ENCODE data around the gene ATL3.
"Not testable (repeated sequence)": the region's sequence is repeated elsewhere in the genome, so short reads cannot be mapped to it uniquely, and the experiment has no call there.

Gene ATL3

DNA sequence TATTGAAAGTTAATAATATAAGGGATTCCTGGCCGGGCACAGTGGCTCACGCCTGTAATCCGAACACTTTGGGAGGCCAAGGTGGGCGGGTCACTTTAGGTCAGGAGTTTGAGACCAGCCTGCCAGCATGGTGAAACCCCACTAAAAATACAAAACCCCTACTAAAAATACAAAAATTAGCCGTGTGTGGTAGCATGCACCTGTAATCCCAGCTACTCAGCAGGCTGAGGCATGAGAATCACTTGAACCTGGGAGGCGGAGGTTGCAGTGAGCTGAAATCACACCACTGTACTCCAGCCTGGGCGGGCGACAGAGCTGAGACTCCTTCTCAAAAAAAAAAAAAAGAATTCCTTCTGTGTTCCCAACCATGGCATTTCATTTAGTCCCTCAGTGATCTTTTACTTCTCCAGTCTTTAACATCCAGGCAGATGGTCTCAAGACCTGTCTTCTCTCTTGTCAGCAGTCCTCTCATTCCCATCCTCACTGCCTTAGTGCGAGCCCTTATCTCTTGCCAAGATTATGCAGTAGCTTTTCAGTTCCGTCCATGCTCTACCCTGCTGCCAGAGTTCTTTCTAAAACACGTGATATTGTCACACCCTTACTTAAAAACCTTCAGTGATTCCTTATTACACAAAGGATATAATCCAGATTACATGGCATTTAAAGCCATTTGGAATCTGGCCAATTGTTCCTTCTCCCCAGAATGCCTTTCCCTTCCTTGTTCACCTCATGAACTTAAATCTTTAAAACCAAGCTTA lies 28.0 kb upstream of the ATL3 start:
- H3K27ac ChIP-seq (ENCODE audit: low read length) = no peak overlapping the region
- peaks cover 2% of the 10 kb centered on the region for H3K4me1 ChIP-seq (ENCODE audit: low read length)
- peaks cover 14% of the 10 kb centered on the region; the same call in 1 of the 2 replicates for H4K20me1 ChIP-seq (ENCODE audit: insufficient read depth, low read length)
- no peak overlapping the region for H2AFZ ChIP-seq (ENCODE audit: low read depth, low read length)
- H3K4me2 ChIP-seq (ENCODE audit: low read length) = no peak overlapping the region
- H3K36me3 ChIP-seq (replicated peaks; ENCODE audit: low read depth, low read length) = no peaks in the 10 kb centered on the region
- no peaks in the 10 kb centered on the region for H3K27me3 ChIP-seq (ENCODE audit: low read depth, low read length)
- H3K9ac ChIP-seq (ENCODE audit: low read length) = no peak overlapping the region
- no peak overlapping the region for H3K4me3 ChIP-seq (ENCODE audit: low read length)
- no peaks in the 10 kb centered on the region for H3K9me3 ChIP-seq (ENCODE audit: insufficient read depth, low read length)
- peaks cover 3% of the 10 kb centered on the region; the same call in 1 of the 2 replicates for H3K79me2 ChIP-seq (ENCODE audit: low read length)
- TF ChIP-seq EZH2phosphoT487 (IDR thresholded peaks at IDR 0.05; ENCODE audit: low read depth) = no peak
- TF ChIP-seq, protein P1, sequence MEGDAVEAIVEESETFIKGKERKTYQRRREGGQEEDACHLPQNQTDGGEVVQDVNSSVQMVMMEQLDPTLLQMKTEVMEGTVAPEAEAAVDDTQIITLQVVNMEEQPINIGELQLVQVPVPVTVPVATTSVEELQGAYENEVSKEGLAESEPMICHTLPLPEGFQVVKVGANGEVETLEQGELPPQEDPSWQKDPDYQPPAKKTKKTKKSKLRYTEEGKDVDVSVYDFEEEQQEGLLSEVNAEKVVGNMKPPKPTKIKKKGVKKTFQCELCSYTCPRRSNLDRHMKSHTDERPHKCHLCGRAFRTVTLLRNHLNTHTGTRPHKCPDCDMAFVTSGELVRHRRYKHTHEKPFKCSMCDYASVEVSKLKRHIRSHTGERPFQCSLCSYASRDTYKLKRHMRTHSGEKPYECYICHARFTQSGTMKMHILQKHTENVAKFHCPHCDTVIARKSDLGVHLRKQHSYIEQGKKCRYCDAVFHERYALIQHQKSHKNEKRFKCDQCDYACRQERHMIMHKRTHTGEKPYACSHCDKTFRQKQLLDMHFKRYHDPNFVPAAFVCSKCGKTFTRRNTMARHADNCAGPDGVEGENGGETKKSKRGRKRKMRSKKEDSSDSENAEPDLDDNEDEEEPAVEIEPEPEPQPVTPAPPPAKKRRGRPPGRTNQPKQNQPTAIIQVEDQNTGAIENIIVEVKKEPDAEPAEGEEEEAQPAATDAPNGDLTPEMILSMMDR (IDR thresholded peaks at IDR 0.05; ENCODE audit: low read depth, low read length) = no peak

DNA sequence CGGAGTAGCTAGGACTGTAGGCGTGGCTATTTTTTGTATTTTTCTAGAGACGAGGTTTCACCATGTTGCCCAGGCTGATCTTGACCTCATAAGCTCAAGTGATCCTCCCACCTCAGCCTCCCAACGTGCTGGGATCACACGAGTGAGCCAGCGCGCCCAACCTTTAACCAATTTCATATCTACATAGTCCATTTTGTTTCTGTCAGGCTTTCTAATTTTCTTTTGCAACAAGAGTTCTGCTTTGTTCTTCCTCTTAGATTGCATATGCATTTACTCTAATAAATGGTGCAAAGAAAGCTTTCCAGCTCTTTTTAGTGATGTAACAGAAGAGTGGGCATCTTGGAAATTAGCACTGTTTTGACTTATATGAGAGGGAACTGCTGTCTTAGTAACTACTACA lies 23.4 kb upstream of the ATL3 start:
- H3K36me3 ChIP-seq (replicated peaks; ENCODE audit: low read depth, low read length) = no peaks in the 10 kb centered on the region
- no peak overlapping the region for H2AFZ ChIP-seq (ENCODE audit: low read depth, low read length)
- H3K4me1 ChIP-seq (ENCODE audit: low read length) = no peaks in the 10 kb centered on the region
- peaks cover 17% of the 10 kb centered on the region for H4K20me1 ChIP-seq (ENCODE audit: insufficient read depth, low read length)
- no peak overlapping the region for H3K27ac ChIP-seq (ENCODE audit: low read length)
- no peaks in the 10 kb centered on the region for H3K9me3 ChIP-seq (ENCODE audit: insufficient read depth, low read length)
- no peak overlapping the region for H3K4me3 ChIP-seq (ENCODE audit: low read length)
- H3K9ac ChIP-seq (ENCODE audit: low read length) = no peak overlapping the region
- peaks cover 16% of the 10 kb centered on the region for H3K79me2 ChIP-seq (ENCODE audit: low read length)
- no peak overlapping the region for H3K4me2 ChIP-seq (ENCODE audit: low read length)
- TF ChIP-seq, protein P1 (IDR thresholded peaks at IDR 0.05; ENCODE audit: low read depth, low read length) = no peak
- no peak for TF ChIP-seq EZH2phosphoT487 (IDR thresholded peaks at IDR 0.05; ENCODE audit: low read depth)
- no peaks in the 10 kb centered on the region for H3K27me3 ChIP-seq (ENCODE audit: low read depth, low read length)

DNA sequence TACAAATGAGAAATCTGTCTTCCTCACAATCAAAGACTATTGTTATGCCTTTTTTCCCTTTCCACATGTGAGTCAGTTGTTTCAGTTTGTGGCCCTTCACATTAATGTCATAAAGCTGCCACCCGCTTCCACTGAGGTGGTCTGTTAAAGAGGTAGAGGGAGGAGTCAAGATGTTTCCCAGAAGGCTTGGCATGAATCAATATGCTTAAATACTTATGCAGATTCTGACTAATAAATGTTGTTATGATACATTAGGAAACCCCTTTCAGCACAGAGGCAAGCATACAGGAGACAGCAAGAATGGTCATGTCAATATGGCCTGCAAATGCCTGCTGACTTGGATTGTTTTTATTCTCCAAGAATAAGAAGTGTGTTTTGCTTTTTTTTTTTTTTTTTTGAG lies 16.7 kb upstream of the ATL3 start:
- H3K9me3 ChIP-seq (ENCODE audit: insufficient read depth, low read length) = no peaks in the 10 kb centered on the region
- no peak overlapping the region for H3K27ac ChIP-seq (ENCODE audit: low read length)
- no peak overlapping the region for H2AFZ ChIP-seq (ENCODE audit: low read depth, low read length)
- no peak overlapping the region for H3K9ac ChIP-seq (ENCODE audit: low read length)
- peaks cover 7% of the 10 kb centered on the region for H3K4me1 ChIP-seq (ENCODE audit: low read length)
- H3K4me3 ChIP-seq (ENCODE audit: low read length) = no peak overlapping the region
- no peak overlapping the region for H3K4me2 ChIP-seq (ENCODE audit: low read length)
- H3K27me3 ChIP-seq (ENCODE audit: low read depth, low read length) = no peaks in the 10 kb centered on the region
- peaks cover 31% of the 10 kb centered on the region for H3K79me2 ChIP-seq (ENCODE audit: low read length)
- TF ChIP-seq EZH2phosphoT487 (IDR thresholded peaks at IDR 0.05; ENCODE audit: low read depth) = no peak
- TF ChIP-seq, protein P1 (IDR thresholded peaks at IDR 0.05; ENCODE audit: low read depth, low read length) = no peak
- no peaks in the 10 kb centered on the region for H3K36me3 ChIP-seq (replicated peaks; ENCODE audit: low read depth, low read length)
- H4K20me1 ChIP-seq (ENCODE audit: insufficient read depth, low read length) = peaks cover 11% of the 10 kb centered on the region

DNA sequence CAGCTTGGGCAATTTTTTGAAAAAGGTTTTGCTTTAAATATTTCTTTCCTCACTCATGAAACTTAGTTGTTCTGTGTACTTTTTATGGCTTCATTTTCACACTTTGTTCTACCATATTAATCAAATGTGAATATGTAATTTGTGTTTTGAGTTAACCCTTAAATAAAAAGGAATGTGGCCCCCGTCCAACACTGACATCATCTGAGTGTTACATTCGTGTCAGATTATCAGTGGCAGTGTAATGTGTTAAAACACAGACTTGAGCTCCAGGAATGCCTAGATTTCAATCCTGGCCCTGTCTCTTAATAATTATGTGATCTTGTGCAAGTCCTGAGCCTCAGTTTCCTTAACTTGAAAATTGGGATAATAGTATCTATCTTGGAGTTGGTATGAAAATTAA lies 15.8 kb upstream of the ATL3 start:
- H3K4me2 ChIP-seq (ENCODE audit: low read length) = no peak overlapping the region
- H3K79me2 ChIP-seq (ENCODE audit: low read length) = peaks cover 40% of the 10 kb centered on the region
- peaks cover 12% of the 10 kb centered on the region for H3K4me1 ChIP-seq (ENCODE audit: low read length)
- H3K9me3 ChIP-seq (ENCODE audit: insufficient read depth, low read length) = no peaks in the 10 kb centered on the region
- no peak overlapping the region for H3K4me3 ChIP-seq (ENCODE audit: low read length)
- no peaks in the 10 kb centered on the region for H3K27me3 ChIP-seq (ENCODE audit: low read depth, low read length)
- peaks cover 11% of the 10 kb centered on the region; the same call in 1 of the 2 replicates for H4K20me1 ChIP-seq (ENCODE audit: insufficient read depth, low read length)
- no peak for TF ChIP-seq EZH2phosphoT487 (IDR thresholded peaks at IDR 0.05; ENCODE audit: low read depth)
- TF ChIP-seq, protein P1 (IDR thresholded peaks at IDR 0.05; ENCODE audit: low read depth, low read length) = no peak
- H2AFZ ChIP-seq (ENCODE audit: low read depth, low read length) = no peak overlapping the region
- no peak overlapping the region for H3K27ac ChIP-seq (ENCODE audit: low read length)
- H3K9ac ChIP-seq (ENCODE audit: low read length) = no peak overlapping the region
- no peaks in the 10 kb centered on the region for H3K36me3 ChIP-seq (replicated peaks; ENCODE audit: low read depth, low read length)

DNA sequence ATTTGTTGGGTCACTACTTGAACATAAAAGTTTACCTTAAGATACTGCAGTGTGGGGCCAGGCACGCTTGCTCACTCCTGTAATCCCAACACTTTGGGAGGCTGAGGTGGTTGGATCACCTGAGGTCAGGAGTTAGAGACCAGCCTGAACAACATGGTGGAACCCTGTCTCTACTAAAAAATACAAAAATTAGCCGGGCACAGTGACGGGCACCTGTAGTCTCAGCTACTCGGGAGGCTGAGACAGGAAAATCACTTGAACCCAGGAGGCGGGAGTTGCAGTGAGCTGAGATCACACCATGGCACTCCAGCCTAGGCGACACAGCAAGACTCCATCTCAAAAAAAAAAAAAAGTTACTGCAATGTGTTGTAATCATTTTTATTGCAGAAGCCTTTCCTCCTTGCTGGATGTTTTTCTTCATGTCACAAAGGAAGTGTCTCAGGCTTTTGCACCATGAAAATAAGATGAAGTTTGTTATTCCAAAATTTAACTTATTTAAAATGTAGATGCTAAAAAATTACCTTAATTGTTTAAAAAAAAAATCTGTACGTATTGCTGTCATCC lies 14.1 kb upstream of the ATL3 start:
- H3K27ac ChIP-seq (ENCODE audit: low read length); H3K9me3 ChIP-seq (ENCODE audit: insufficient read depth, low read length); H3K36me3 ChIP-seq (replicated peaks; ENCODE audit: low read depth, low read length); H3K4me3 ChIP-seq (ENCODE audit: low read length); H4K20me1 ChIP-seq (ENCODE audit: insufficient read depth, low read length); H3K9ac ChIP-seq (ENCODE audit: low read length); H3K4me2 ChIP-seq (ENCODE audit: low read length); H3K27me3 ChIP-seq (ENCODE audit: low read depth, low read length); H2AFZ ChIP-seq (ENCODE audit: low read depth, low read length): not testable (repeated sequence)
- Histone ChIP-seq H3K79me2 (ENCODE audit: low read length) (peaks cover 35% of the 10 kb centered on the region), H3K4me1 (ENCODE audit: low read length) (peaks cover 18% of the 10 kb centered on the region)

All from OCI-LY3 (cell line).